ENCODE measurements around the gene EFCAB7. TPM values are rescaled to one million over a fixed set of nuclear protein-coding genes. Genes with fewer than 3 reads are reported as not detected.
A peak's percentile ranks its signal among the peaks of the same experiment; 100 is the strongest.

EFCAB7 gene
- total and polyA plus RNA-seq, 2 of the 8 experiments (the other 6 are each of a cell fraction or from before 2014, with no cell fraction given), result 1.1 to 3.1 TPM

DNA sequence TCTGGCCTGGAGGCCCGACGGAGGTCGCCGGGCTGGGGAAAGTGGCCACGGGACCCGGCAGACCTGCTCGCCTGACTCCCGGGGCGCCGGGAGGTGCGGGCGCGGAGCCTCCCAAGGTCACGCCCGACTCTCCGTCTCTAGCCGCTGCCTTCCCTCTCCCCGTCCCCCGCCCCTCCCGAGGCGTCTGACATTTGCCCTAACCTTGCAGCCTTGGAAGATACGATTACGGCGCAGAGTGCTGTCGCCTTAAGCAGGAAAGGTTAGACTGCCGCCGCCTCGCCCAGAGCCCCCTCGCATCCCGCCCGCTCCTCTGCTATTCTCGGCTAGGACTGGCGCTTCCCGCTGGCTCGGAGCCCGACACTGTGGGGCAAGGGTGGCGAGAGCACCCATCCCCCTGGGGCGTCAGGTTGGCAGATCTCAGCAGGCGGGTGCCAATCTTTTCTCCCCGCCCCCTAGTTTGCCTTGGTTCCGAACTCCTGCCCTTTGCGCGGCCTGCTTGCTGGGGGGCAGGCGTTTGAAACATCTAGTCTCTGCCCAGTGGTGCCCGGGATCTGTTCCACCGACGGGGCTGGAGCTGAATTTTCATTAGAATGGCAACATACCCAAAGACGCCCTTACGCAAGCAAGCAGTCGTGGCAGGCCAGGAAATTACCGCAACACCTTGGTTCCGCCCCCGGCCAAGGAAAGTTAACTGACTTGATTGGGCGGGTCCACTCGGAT lies 70.7 kb downstream of the EFCAB7 start (continued):
- TF ChIP-seq NRF1 (IDR thresholded peaks at IDR 0.05; ENCODE audit: low read depth, low read length) (no peak), ASH2L (IDR thresholded peaks at IDR 0.05; ENCODE audit: low read length) (peak; percentile 60), ATF2 (IDR thresholded peaks at IDR 0.05; ENCODE audit: low read length) (no peak), KDM4A (IDR thresholded peaks at IDR 0.05; ENCODE audit: low read depth, low read length, severe bottlenecking) (peak; percentile 63), RBBP5 (IDR thresholded peaks at IDR 0.05; ENCODE audit: borderline replicate concordance, low read depth, low read length) (peak; percentile 25; the same call in 1 of the 2 replicates), EP300 (IDR thresholded peaks at IDR 0.05; ENCODE audit: borderline replicate concordance in 1 of 2, low read depth in 2 of 2, low read length in 2 of 2) (no peak), SIN3A (conservative IDR thresholded peaks at IDR 0.05 in 1 of 2, IDR thresholded peaks at IDR 0.05 in 1 of 2; ENCODE audit: low read depth in 1 of 2, low read length in 2 of 2) (peak; percentile 18 to 69; a peak in 2 of 4 replicates), TEAD4 (IDR thresholded peaks at IDR 0.05; ENCODE audit: low read depth, low read length) (no peak), POLR2A (IDR thresholded peaks at IDR 0.05; ENCODE audit: control extremely low read depth in 1 of 2, low read depth in 2 of 2, low read length in 2 of 2) (peak in 1 of 2 experiments; percentile 19; a peak in 1 of 3 replicates), SIRT6 (IDR thresholded peaks at IDR 0.05; ENCODE audit: low read length) (no peak), USF2 (IDR thresholded peaks at IDR 0.05; ENCODE audit: low read length) (no peak)
- TF ChIP-seq, protein P1, sequence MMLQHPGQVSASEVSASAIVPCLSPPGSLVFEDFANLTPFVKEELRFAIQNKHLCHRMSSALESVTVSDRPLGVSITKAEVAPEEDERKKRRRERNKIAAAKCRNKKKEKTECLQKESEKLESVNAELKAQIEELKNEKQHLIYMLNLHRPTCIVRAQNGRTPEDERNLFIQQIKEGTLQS (IDR thresholded peaks at IDR 0.05; ENCODE audit: insufficient read depth, low read depth, low read length), result no peak

Measured in H1 (cell line).